NCI-H1105 treated with DMSO at 0.1 percent for 48 hours (cell line): ENCODE results near the gene ZSCAN12.
A peak's percentile ranks its signal among the peaks of the same experiment; 100 is the strongest.

Source experiments
- DNase-seq: peaks from one replicate; lab custom pipeline; 2025; lab: John Stamatoyannopoulos, UW

The ZSCAN12 gene

DNA sequence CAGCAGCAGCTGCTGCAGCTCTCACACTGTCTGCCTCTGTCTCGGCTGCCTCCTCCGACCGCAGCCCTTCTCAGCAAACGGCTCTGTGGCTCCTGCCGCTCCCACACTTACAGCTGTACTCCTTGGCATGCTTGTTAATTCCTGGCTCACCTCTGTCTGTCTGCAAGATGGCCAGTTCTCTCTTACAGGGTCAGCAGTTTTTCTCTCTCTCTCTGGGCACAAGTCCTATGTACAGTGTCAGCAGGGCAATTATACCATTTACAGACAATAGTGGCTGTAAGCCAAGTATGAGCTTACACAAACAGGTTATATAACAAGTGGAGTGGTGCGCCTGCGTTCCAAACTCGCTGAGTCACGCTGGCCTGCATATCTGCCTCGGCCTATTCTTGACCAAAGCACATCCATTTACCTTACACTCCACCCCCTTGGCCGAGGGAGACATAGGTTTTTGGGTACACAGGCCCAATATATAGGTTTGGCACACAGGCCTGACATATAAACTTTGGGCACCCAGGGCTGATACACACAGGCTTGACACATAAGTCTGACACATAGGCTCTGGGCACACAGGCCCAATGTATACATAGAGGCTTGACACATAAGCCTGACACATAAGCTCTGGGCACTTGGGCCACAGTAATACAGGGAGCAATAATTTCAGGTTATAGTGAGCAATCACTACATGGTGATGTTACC lies 45.4 kb downstream of the ZSCAN12 start:
- no peak for DNase-seq

DNA sequence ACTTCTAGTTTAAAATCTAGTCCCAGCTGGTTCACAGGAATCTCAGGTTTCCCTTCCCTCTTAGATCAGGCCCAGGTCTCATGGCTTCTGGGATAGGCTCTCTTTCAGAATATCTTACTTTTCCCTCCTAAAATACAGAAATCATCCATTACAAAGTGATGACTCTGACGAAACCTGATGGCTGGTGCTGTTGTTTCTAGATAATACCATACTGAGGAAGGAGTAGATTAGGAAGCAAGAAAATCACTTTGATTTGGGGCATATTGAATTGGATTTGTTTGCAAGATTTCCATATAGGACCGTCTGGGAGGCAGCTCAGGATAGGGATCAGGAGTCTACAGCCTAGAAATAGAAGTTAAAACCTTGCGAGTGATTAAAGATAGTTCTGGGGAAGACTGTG lies 46.2 kb downstream of the ZSCAN12 start:
- DNase-seq: no peak

- no peak for DNase-seq
Observed at GRCh38 chr6:28351493-28351925, 48.0 kb downstream of the ZSCAN12 start.

DNA sequence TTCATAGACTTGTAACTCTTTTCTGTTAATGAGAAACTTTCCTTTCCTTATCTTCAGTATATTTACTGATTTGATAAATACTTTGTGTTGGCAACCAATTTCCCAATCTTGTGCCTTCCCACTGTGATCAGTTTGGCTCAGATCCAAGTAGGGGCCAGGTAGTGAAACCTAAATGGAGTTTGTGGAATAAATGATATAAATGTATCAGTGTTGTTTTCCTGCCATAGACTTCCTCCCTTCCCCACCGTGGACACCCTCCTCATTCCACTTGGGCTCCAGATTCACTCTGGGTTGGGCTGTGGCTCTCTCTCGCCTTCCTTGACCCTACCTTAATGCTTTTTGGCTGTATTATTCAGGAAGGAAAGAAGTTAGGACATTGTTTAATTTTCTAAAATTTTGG lies 48.5 kb downstream of the ZSCAN12 start:
- DNase-seq: no peak

DNA sequence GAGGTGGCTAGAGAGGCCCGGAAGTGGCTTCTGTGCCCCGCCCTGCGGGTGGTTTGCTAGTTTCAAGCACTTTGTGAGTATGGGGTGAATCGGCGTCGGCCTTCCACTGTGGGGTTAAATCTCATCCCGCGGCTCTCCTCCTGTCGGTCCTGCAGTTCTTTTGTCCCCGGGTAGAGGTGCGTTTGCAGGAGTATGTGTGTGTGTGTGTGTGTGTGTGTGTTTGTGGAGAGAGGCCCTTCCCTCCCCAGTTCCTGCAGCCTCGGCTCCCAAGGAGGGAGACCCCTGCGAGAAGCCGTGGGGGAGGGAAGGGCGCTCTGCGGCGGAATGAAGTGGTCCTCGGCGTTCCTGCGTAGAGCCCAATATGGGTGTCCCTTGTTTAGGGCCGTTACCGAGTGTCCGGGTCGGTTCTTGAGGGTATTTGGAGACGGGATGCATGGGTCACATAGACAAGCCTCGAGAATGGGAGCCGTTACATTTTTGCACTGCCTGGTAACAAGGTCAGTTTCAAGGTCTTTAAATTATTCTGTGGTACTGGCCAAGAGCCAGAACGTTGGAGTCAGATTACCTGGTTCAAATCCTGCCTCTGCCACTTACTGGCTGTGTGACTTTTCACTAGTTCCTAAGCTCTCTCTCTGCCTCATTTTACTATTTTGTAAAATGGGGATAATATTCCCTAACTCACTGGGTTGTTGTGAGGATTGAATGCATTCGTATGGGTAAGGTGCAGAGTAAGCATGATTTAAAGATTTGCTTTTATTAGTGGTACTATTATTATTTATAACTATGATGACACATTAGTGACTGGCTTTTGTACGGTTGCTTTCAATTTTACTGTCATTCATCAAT lies 49.4 kb downstream of the ZSCAN12 start, which contains the start of gene ZKSCAN3:
Gene ZKSCAN3 (plus strand): TSS at position 56 of the 846 bp plus-strand sequence. CDS start 9,640 bp downstream, outside the sequence.
- peak; percentile 89 for DNase-seq

GRCh38 chr6:28349344-28349891 lies 50.1 kb downstream of the ZSCAN12 start:
- no peak for DNase-seq

DNA sequence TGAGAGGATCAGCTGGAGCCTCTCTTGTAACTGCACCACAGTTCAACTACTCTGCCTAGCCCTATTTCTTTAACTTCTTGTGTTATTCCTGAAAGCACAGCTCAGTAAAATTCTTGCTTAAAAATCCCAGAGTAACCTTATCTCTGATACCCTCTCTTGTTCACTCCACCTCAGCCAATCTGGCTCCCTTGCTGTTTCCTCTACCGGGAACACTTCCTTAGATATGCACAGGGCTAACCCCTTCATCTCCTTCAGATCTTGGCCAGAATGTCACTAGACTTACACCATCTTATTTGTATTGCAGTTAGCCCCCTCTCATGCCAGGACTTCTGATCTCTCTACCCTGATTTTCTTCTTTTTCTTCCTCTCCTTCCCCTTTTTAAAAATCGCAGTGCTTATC lies 52.4 kb downstream of the ZSCAN12 start:
- no peak for DNase-seq

GRCh38 chr6:28345201-28345600 lies 54.3 kb downstream of the ZSCAN12 start:
- no peak for DNase-seq

GRCh38 chr6:28343898-28344677 lies 55.5 kb downstream of the ZSCAN12 start:
- DNase-seq: no peak

DNA sequence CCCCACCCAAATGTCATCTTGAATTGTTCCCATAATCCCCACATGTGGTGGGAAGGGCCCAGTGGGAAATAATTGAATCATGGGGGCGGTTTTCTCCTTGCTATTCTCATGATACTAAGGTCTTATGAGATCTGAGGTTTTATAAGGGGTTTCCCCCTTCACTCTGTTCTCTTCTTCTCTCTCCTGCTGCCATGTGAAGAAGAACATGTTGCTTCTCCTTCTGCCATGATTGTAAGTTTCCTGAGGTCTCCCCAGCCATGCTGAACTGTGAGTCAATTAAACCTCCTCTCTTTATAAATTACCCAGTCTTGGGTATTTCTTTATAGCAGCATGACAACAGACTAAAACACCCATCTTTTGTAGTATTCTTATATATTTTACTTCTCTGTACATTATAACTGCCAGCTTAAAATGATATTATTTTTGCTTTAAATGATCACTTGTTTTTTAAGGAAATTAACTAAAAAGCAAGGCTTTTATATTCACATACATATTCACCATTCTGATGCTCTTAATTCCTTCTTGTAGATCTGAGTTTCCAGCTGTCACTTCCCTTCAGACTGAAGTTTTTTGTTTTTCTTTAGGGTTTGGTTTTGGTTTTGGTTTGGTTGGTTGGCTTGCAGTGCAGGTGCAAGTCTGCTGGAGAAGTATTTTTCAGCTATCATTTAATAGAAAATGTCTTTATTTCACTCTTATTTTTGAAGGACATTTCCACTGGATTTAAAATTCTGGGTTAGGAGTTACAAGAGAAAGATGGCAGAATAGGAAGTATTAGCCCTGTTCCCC lies 59.0 kb downstream of the ZSCAN12 start:
- no peak for DNase-seq

- DNase-seq: no peak
Observed at GRCh38 chr6:28337121-28337520, 62.4 kb downstream of the ZSCAN12 start.

DNA sequence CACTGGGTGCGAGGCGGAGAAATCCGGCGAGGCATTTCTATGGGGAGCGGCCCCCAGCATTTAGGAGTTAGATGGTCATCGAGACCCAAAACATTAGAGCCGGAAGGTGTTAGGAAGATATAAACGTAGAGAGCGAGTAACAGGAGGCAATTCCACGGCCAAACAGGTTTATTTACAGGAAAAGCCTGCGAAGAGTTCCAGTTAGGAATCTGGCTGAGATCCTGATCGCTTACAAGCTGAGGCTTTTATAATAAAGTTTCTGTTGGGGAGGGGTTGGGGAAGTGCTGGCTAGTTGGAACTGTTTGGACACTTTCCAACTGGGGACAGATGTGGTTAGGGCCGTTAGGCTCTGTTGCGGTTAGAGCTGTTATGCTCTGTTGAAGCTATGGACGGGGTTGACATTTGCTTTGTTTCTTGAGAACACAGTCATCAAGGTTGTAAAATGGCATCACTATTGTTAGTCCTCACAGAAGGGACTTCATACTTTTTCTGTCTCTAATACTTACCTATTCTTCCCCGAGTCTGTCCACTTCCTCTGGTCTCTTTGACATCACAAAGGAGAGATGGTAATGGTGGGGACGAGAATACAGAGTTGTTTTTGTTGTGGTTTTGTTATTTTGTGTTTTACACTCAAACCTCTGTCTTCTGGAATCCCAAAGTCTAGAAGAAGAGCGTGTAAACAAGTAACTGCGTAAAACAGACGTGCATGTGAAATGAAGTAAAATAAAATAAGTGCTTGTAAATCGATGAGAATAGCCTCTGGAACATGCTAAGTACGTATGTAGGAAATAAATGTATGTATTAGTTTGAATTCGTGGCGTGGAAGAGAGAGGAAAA lies 63.0 kb downstream of the ZSCAN12 start:
- peak; percentile 61 for DNase-seq

DNA sequence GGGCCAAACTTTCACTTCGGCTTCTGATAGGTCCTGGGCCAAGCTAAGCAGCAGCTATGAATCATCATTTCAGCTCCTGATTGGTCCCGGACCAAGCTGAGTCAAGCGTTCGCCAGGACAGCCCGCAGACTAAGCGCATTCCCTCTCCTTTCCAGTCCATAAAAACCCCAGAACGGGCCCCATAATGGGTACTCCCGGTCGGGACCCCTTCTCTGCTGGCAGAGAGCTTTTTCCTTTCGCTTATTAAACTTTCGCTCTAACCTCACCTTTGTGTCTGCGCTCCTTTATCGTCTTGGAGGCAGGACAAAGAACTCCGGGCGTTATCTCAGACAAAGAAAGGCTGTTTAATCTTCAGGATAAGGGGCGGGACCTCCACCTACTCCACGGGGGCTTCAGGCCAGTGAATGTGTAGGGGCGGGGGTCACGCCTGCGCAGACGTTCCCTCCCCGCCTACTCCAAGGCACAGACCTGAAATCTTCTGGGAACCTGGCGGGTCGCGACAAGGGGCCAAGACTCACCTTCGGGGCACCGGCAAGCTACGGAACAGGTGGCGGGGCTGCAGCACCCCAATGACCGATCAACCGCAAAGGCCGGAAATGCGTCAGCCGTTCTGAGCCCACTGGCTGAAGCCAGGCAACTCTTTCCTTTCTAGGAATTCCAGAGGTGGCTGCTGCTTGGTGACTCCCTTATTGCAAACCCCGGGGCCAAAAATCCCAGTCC lies 63.8 kb downstream of the ZSCAN12 start, which contains the start of gene ZSCAN31:
Gene ZSCAN31 (minus strand): TSS at position 585 of the 720 bp plus-strand sequence. CDS start 6,465 bp downstream, outside the sequence.
- DNase-seq: peak; percentile 95

- no peak for DNase-seq
Observed at GRCh38 chr6:28335040-28335563, 64.4 kb downstream of the ZSCAN12 start.

GRCh38 chr6:28334286-28335039 lies 65.1 kb downstream of the ZSCAN12 start:
- DNase-seq: no peak

DNA sequence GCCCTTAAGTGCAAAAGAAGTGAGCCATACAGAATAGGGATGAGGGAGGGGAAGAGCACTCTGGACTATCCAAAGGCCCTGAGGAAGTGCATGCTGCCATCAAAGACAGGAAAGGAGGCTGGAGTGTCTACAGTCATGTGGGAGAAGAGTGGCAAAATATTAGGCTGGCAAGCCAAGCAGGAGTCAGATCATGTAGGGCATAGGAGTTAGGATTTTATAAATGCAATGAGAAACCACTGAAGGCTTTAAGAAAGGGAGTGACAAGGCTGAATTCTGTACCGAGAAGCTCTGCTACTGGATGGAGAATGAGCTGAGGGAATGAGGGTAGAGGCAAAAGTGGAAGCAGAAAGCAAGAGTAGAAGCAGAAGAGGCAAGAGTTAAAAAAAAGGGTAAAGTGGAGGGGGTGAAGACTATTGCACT lies 65.9 kb downstream of the ZSCAN12 start:
- DNase-seq: no peak

- DNase-seq: no peak
Observed at GRCh38 chr6:28333047-28333446, 66.5 kb downstream of the ZSCAN12 start.

DNA sequence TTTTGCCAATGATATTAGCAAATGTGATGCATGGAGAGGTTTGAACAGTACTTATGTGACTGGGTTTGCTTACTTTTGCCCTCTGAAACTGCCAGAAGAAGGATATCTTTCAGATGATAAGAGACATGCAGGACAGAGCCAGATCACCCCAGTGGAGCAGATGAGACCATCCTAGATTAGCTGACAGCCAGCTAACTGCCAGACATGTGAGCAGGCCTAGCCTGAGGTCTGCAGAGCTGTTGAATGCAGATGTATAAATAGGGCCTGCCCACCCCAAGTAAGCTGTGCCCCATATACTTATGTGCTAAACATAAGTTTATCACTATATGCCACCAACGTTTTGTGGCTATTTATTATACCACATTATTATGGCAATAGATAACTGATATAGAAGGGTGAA lies 69.5 kb downstream of the ZSCAN12 start:
- no peak for DNase-seq
